Measurements from ENCODE around the gene TTC9.

DNA sequence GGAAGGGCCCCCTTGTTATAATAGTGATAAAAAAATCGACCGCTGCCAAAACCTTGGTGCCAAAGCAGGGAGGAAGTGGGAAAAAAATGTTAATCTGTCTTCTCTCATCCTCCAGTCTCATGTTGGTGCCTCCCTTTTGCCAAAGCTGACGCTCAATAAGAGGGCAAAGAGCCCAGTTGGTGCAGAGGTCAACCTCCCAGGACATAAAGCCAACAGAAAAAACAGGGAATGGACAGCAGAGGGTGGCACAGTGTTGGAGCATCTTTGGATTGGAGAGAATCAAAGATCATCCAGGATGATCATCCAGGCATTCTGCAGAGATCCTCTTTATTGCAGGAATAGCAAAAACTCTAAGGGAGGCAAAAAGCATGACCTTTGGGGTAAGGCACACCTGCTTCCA lies 9.8 kb upstream of the TTC9 start:
- TF ChIP-seq CTCF (IDR thresholded peaks at IDR 0.05; ENCODE audit: insufficient read depth, low read length, poor library complexity, severe bottlenecking): no peak
- no peak for TF ChIP-seq EZH2phosphoT487 (conservative IDR thresholded peaks at IDR 0.05; ENCODE audit: low read length)
